ENCODE measurements around the gene GREM2. TPM values are rescaled to one million over a fixed set of nuclear protein-coding genes. Genes with fewer than 3 reads are reported as not detected.

The GREM2 gene
- total and polyA plus RNA-seq, 10 of the 15 experiments (the other 5 are each of a cell fraction or from before 2014, with no cell fraction given), result not detected

DNA sequence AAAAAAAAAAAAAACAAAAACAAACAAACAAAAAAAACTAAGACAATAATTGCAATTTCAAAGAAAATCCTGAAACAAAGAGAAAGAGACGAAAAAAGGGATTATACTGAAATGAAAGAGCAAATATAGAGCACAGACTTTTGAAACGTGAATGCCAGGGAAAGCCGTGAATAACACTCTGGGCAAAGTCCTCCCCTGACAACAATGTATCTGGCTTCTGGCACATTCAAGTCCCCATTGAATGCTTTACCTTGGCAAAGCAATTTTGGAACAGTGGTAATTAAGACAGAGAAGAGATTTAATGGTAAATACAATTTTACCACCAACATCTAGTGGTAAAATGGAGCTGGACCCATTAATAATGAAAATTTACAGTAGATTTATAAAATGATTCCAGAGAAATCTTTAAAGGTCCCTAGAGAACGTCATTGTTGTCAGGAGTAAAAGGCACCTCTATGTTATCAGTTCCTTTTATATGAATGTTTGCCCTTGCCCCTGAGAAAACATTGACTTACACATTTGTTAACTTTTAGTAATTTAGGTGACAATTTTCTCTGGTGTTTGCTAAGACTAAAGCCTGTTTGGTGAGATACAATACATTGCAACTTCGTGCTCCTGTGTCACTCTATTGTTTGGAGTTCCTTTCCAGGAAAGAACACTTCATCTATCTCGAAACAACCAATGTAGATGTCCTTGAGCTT, 89.7 kb downstream of the GREM2 start:
- H2AFZ ChIP-seq (ENCODE audit: control insufficient read depth, low read depth, low read length), result no peak overlapping the region
- no peak overlapping the region for H3K9ac ChIP-seq (ENCODE audit: control insufficient read depth, insufficient read depth, low read length)
- H3K27ac ChIP-seq (ENCODE audit: control insufficient read depth, insufficient read depth), result no peak overlapping the region
- intact Hi-C loops (cut with micrococcal nuclease; ENCODE audit: unreplicated experiment), result no loop called here
- no peak for FAIRE-seq
- no peaks in the 10 kb centered on the region for H3K27me3 ChIP-seq (replicated peaks in 1 of 2; ENCODE audit: control insufficient read depth in 2 of 2, insufficient read depth in 2 of 2, low read length in 1 of 2)
- SMC1A ChIA-PET (ENCODE audit: uncharacterized antibody, unreplicated experiment), result no interaction called here
- no peaks in the 10 kb centered on the region for H3K36me3 ChIP-seq (ENCODE audit: control insufficient read depth in 2 of 2, insufficient read depth in 2 of 2, low read length in 1 of 2)
- WGBS (ENCODE audit: insufficient coverage, insufficient replicate concordance, low lambda C conversion rate, missing lambda C conversion rate), result 1% methylated on average over 6 of the region's 6 CpGs
- RAD21 ChIA-PET (ENCODE audit: unreplicated experiment), result no interaction called here
- ATAC-seq, result no peak
- no peak for DNase-seq (ENCODE audit: low read depth, low spot score)
- no peak for TF ChIP-seq WRNIP1 (IDR thresholded peaks at IDR 0.05; ENCODE audit: borderline replicate concordance, low read depth, low read length)
- TF ChIP-seq, protein P1, sequence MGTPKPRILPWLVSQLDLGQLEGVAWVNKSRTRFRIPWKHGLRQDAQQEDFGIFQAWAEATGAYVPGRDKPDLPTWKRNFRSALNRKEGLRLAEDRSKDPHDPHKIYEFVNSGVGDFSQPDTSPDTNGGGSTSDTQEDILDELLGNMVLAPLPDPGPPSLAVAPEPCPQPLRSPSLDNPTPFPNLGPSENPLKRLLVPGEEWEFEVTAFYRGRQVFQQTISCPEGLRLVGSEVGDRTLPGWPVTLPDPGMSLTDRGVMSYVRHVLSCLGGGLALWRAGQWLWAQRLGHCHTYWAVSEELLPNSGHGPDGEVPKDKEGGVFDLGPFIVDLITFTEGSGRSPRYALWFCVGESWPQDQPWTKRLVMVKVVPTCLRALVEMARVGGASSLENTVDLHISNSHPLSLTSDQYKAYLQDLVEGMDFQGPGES (IDR thresholded peaks at IDR 0.05), result no peak
- no peak for TF ChIP-seq SMC3 (IDR thresholded peaks at IDR 0.05; ENCODE audit: borderline replicate concordance, low read length)
- TF ChIP-seq, protein P2, sequence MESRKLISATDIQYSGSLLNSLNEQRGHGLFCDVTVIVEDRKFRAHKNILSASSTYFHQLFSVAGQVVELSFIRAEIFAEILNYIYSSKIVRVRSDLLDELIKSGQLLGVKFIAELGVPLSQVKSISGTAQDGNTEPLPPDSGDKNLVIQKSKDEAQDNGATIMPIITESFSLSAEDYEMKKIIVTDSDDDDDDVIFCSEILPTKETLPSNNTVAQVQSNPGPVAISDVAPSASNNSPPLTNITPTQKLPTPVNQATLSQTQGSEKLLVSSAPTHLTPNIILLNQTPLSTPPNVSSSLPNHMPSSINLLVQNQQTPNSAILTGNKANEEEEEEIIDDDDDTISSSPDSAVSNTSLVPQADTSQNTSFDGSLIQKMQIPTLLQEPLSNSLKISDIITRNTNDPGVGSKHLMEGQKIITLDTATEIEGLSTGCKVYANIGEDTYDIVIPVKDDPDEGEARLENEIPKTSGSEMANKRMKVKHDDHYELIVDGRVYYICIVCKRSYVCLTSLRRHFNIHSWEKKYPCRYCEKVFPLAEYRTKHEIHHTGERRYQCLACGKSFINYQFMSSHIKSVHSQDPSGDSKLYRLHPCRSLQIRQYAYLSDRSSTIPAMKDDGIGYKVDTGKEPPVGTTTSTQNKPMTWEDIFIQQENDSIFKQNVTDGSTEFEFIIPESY (IDR thresholded peaks at IDR 0.05), result no peak
- no peak for TF ChIP-seq MTA3 (IDR thresholded peaks at IDR 0.05; ENCODE audit: borderline replicate concordance, low read length)
- no peak for TF ChIP-seq NFXL1 (IDR thresholded peaks at IDR 0.05; ENCODE audit: borderline replicate concordance)
- H3K4me1 ChIP-seq (ENCODE audit: control insufficient read depth, insufficient read depth, low read length), result no peaks in the 10 kb centered on the region
- H3K4me3 ChIP-seq, result no peak overlapping the region
- POLR2A ChIA-PET, result no interaction called here
- BruUV-seq (replicated peaks), result no TSS peak
- no peaks in the 10 kb centered on the region for H3K79me2 ChIP-seq (ENCODE audit: control insufficient read depth, insufficient read depth, low read length)
- H3K9me3 ChIP-seq (replicated peaks; ENCODE audit: control insufficient read depth, insufficient read depth, low read length), result no peaks in the 10 kb centered on the region
- CTCF ChIA-PET, result no interaction called here
- H3K4me2 ChIP-seq (ENCODE audit: control insufficient read depth, insufficient read depth), result no peak overlapping the region
- in situ Hi-C loops (cut with MboI), result no loop called here
- no peaks in the 10 kb centered on the region for H4K20me1 ChIP-seq (ENCODE audit: control insufficient read depth, insufficient read depth)

Data from GM12878 (cell line).